Gastrocnemius medialis (tissue), 4 donors: ENCODE data around the gene MDM2. TPM values are rescaled to one million over a fixed set of nuclear protein-coding genes. Genes with fewer than 3 reads are reported as not detected.

ENCODE experiments used
- ATAC-seq, 2 donors: fragments of 150-250 bp; one replicate each; pipeline ENCODE4 v1.9.1; 2016
- DNase-seq, 2 donors: peaks; one replicate each; pipeline ENCODE4 v3.0.0-alpha.2; 2019
- H3K27ac ChIP-seq, 4 donors: fragments of 200-600 bp; sonication (generic); 1 replicate in 1 of 4; 2 replicates in 3 of 4; pipeline ENCODE4 v1.5.1; 2016 to 2018; ENCODE audit warnings: mild to moderate bottlenecking in 2 of 4, moderate library complexity in 1 of 4
- H3K27me3 ChIP-seq, 3 donors: fragments of 200-600 bp; sonication (generic) in 2 of 3; 1 replicate in 1 of 3; 2 replicates in 2 of 3; pipeline versions ENCODE4 v1.5.1 to v1.6.0; 2016 to 2019; ENCODE audit warnings: mild to moderate bottlenecking in 1 of 3, moderate library complexity in 1 of 3
- H3K36me3 ChIP-seq, 2 donors: fragments of 200-600 bp; sonication (generic) in 1 of 2; one replicate each; pipeline ENCODE4 v1.5.1; 2017 to 2018
- H3K4me1 ChIP-seq, 2 donors: fragments of 200-600 bp; sonication (generic) in 1 of 2; one replicate each; pipeline ENCODE4 v1.5.1; 2016 to 2017; ENCODE audit warnings: mild to moderate bottlenecking in 2 of 2
- H3K4me3 ChIP-seq, 4 donors: fragments of 200-600 bp; sonication (generic) in 3 of 4; 1 replicate in 1 of 4; 2 replicates in 3 of 4; pipeline ENCODE4 v1.5.1; 2016 to 2019; ENCODE audit warnings: mild to moderate bottlenecking in 2 of 4
- H3K9me3 ChIP-seq, 3 donors: fragments of 200-600 bp; sonication (generic) in 2 of 3; 1 replicate in 1 of 3; 2 replicates in 2 of 3; pipeline ENCODE4 v1.5.1; 2016 to 2019
- POLR2A ChIP-seq, 2 donors: fragments of 450-650 bp; IDR thresholded peaks; one replicate each; pipeline ENCODE4 v1.6.1; 2017; ENCODE audit warnings: antibody characterized with exemption in 2 of 2, mild to moderate bottlenecking in 2 of 2, moderate library complexity in 2 of 2
- in situ Hi-C, 4 donors: fragments of 200-750 bp; cut with MboI; loops; one replicate each; pipeline versions ENCODE4 v1.15.0 to v1.8.0; 2017; ENCODE audit warnings: low sequenced_read_pairs in 4 of 4
- intact Hi-C: fragments of 100-400 bp; cut with DNase I; formaldehyde crosslinking; loops from one replicate; pipeline ENCODE4 v1.15.1; 2023; ENCODE audit warnings: low total_unique reads
- total RNA-seq, 4 donors: library from RNA; depleted of rRNA; stranded (reverse); fragments of >200 nt; gene quantifications; one replicate each; pipeline versions ENCODE4 v1.1.0 to v1.2.3, GENCODE V29; 2016
- TF ChIP-seq, protein P1 (sequence below), 5 experiments: fragments of 450-650 bp in 3 of 5; fragments of 200-600 bp in 2 of 5; sonication (generic) in 2 of 5; IDR thresholded peaks in 4 of 5; conservative IDR thresholded peaks in 1 of 5; 1 replicate in 4 of 5; 2 replicates in 1 of 5; pipeline ENCODE4 v1.5.1; 2016 to 2019; ENCODE audit warnings: antibody characterized with exemption in 5 of 5, mild to moderate bottlenecking in 3 of 5, moderate library complexity in 3 of 5

MDM2 gene
- total RNA-seq, 4 donors from 2014 or later = 61.6 to 92.2 (median 70.0) TPM

DNA sequence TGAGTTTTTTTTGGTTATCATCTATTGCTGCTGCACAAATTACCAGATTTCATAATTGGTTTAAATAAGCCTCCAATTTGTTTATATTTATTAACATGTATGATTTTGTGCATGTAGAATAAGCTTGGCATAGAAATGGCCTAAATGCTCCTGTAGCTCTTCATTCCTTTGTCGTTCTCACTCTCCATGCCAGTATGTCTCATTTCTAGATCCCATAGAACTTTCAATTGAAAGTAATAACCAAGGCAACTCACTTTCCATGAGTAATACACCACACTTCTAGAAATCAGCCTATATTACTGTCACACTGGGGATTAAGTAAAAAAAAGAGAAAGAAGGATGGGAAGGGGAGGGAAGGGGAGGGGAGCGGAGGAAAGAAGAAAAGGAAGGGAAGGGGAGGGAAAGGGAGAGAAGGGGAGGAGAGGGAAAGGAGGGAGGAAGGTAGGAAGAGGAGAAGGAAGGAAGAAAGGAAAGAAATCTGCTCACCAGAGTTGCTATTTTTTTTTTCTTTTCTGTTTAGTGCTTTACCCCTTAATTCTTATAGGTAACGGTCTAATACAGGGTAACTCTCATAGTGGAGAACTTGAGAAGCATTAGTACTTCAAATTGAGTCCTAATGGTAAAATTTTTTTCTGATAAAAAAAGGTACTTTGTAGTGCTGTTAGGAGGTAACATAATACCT lies 45.6 kb downstream of the MDM2 start:
- TF ChIP-seq, protein P1, sequence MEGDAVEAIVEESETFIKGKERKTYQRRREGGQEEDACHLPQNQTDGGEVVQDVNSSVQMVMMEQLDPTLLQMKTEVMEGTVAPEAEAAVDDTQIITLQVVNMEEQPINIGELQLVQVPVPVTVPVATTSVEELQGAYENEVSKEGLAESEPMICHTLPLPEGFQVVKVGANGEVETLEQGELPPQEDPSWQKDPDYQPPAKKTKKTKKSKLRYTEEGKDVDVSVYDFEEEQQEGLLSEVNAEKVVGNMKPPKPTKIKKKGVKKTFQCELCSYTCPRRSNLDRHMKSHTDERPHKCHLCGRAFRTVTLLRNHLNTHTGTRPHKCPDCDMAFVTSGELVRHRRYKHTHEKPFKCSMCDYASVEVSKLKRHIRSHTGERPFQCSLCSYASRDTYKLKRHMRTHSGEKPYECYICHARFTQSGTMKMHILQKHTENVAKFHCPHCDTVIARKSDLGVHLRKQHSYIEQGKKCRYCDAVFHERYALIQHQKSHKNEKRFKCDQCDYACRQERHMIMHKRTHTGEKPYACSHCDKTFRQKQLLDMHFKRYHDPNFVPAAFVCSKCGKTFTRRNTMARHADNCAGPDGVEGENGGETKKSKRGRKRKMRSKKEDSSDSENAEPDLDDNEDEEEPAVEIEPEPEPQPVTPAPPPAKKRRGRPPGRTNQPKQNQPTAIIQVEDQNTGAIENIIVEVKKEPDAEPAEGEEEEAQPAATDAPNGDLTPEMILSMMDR (IDR thresholded peaks at IDR 0.05 in 4 of 5, conservative IDR thresholded peaks at IDR 0.05 in 1 of 5) = no peak
- no peak for TF ChIP-seq POLR2A (IDR thresholded peaks at IDR 0.05)
- no peak for ATAC-seq
- H3K36me3 ChIP-seq = no peaks in the 10 kb centered on the region
- no peaks in the 10 kb centered on the region for H3K4me1 ChIP-seq
- H3K27me3 ChIP-seq = no peaks in the 10 kb centered on the region
- in situ Hi-C loops = loop anchor here in 1 of 4 donors (25.0 kb wide), 1 partner anchor 209 kb away; no protein-coding TSS in a partner anchor
- no peak overlapping the region for H3K27ac ChIP-seq
- DNase-seq = no peak
- no peaks in the 10 kb centered on the region for H3K9me3 ChIP-seq
- intact Hi-C loops = no loop called here
- no peak overlapping the region for H3K4me3 ChIP-seq

DNA sequence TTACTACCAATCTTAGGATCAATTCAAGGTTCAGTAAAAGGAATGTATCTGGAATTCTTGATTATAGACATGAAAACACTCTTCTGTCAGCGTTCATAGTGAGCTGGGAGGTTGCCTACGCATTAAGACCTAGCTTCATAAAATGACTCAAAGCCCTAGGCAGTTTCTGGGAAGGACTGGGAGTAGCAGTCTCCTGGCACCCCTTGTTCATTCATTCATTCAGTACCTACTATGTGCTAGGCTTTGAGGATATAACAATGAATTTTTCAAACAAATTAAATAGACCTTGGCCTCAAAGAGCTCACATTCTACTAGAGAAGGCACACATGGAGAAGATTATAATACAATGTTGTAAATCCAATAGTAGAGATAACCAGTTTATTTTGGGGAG lies 46.1 kb downstream of the MDM2 start:
- Histone ChIP-seq H3K9me3 (no peaks in the 10 kb centered on the region), H3K27me3 (no peaks in the 10 kb centered on the region), H3K27ac (no peak overlapping the region), H3K36me3 (no peaks in the 10 kb centered on the region), H3K4me3 (no peak overlapping the region), H3K4me1 (no peaks in the 10 kb centered on the region)
- ATAC-seq (no peak), DNase-seq (no peak)
- intact Hi-C loops = no loop called here
- in situ Hi-C loops = loop anchor here in 1 of 4 donors (25.0 kb wide), 1 partner anchor 208 kb away; no protein-coding TSS in a partner anchor
- no peak for TF ChIP-seq POLR2A (IDR thresholded peaks at IDR 0.05)
- TF ChIP-seq, protein P1 (IDR thresholded peaks at IDR 0.05 in 4 of 5, conservative IDR thresholded peaks at IDR 0.05 in 1 of 5) = no peak

DNA sequence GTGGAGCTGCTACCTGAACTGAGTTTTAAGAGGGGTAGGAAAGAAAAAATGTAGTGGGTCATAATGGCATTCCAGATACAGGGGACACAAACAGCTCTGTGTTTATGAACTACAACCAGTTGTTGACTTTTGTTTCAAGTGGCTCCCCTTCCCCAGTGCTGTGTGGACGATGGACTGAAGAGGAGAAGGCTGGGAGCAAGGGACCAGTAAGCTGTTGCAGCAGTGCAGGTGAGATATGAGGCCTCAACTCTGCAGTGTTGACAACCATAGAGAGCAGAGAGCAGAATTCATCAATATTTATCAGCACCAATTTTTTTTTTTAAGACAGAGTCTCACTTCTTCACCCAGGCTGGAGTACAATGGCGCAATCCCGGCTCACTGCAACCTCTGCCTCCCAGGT lies 46.6 kb downstream of the MDM2 start:
- H3K27me3 ChIP-seq = no peaks in the 10 kb centered on the region
- no peaks in the 10 kb centered on the region for H3K9me3 ChIP-seq
- H3K36me3 ChIP-seq = no peaks in the 10 kb centered on the region
- H3K4me3 ChIP-seq = no peak overlapping the region
- intact Hi-C loops (no loop called here), in situ Hi-C loops (loop anchor here in 1 of 4 donors (25.0 kb wide), 1 partner anchor 208 kb away; no protein-coding TSS in a partner anchor)
- no peak for ATAC-seq
- no peaks in the 10 kb centered on the region for H3K4me1 ChIP-seq
- no peak overlapping the region for H3K27ac ChIP-seq
- DNase-seq = no peak
- TF ChIP-seq, protein P1 (IDR thresholded peaks at IDR 0.05 in 4 of 5, conservative IDR thresholded peaks at IDR 0.05 in 1 of 5) = no peak
- TF ChIP-seq POLR2A (IDR thresholded peaks at IDR 0.05) = no peak

DNA sequence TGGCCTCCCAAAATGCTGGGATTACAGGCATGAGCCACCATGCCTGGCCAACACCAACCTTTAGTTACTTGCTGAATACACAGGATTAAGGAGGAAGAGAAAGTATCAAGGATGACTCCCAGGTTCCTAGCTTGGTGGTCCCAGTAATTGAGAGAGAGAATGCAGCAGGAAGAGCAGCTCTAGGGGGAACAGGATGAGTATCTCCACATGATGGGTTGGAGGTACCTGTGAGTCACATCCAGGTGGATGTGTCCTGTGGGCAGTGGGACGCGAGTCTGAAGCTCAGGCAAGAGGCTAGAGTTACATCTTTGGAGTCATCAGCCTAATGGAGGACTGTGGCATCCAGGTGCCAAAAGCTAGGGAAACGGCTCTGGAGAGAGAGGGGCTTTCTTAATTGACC lies 47.1 kb downstream of the MDM2 start:
- Histone ChIP-seq H3K4me3 (no peak overlapping the region), H3K36me3 (no peaks in the 10 kb centered on the region), H3K4me1 (no peaks in the 10 kb centered on the region), H3K27ac (no peak overlapping the region), H3K27me3 (no peaks in the 10 kb centered on the region), H3K9me3 (no peaks in the 10 kb centered on the region)
- in situ Hi-C loops (loop anchor here in 1 of 4 donors (25.0 kb wide), 1 partner anchor 207 kb away; no protein-coding TSS in a partner anchor), intact Hi-C loops (no loop called here)
- TF ChIP-seq, protein P1 (IDR thresholded peaks at IDR 0.05 in 4 of 5, conservative IDR thresholded peaks at IDR 0.05 in 1 of 5) = no peak
- no peak for TF ChIP-seq POLR2A (IDR thresholded peaks at IDR 0.05)
- ATAC-seq = peak in 1 of 2 donors; percentile 18
- DNase-seq = no peak
